H1 (cell line): ENCODE data around the gene KCND3. TPM values are rescaled to one million over a fixed set of nuclear protein-coding genes. Genes with fewer than 3 reads are reported as not detected.
A peak's percentile ranks its signal among the peaks of the same experiment; 100 is the strongest.

Experiments used
- CTCF ChIA-PET: fragments of 300-600 bp; sonication (Branson Sonifier 250); formaldehyde crosslinking; loops from one replicate; lab custom pipeline; 2021; ENCODE audit not compliant: partially characterized antibody; lab: Charles Lee
- POLR2A ChIA-PET: fragments of 300-600 bp; sonication (Branson Sonifier 250); formaldehyde crosslinking; loops from one replicate; lab custom pipeline; 2021; ENCODE audit warnings: inconsistent platforms; ENCODE audit not compliant: partially characterized antibody; lab: Charles Lee
- DNase-seq, 2 experiments: peaks; one replicate each; pipeline versions ENCODE4 v3.0.0 to v3.0.0-alpha.2; 2010 to 2022; ENCODE audit warnings: low spot score in 2 of 2, low read depth in 1 of 2, mixed read lengths in 1 of 2
- FAIRE-seq: peaks from 2 replicates; lab custom pipeline; 2011; peaks lifted over from hg19 to GRCh38; lab: Jason Lieb, UNC
- H2AFZ ChIP-seq: 2 replicates; pipeline ENCODE4 v1.8.1; 2012; ENCODE audit warnings: low read length, inconsistent platforms
- H2AK5ac ChIP-seq: 2 replicates; pipeline ENCODE4 v1.6.1; 2013; ENCODE audit warnings: low read depth, low read length
- H2BK120ac ChIP-seq: replicated peaks from 2 replicates; pipeline ENCODE3; 2013; ENCODE audit warnings: low read depth, low read length, inconsistent platforms
- H2BK12ac ChIP-seq: 2 replicates; pipeline ENCODE4 v1.6.1; 2013; ENCODE audit warnings: low read depth, low read length
- H2BK15ac ChIP-seq: 2 replicates; pipeline ENCODE4 v1.6.1; 2013; ENCODE audit warnings: low read length
- H2BK20ac ChIP-seq: 2 replicates; pipeline ENCODE4 v1.6.1; 2013; ENCODE audit warnings: low read length
- H2BK5ac ChIP-seq: 2 replicates; pipeline ENCODE4 v1.6.1; 2013; ENCODE audit warnings: low read depth, low read length
- H3K14ac ChIP-seq: 2 replicates; pipeline ENCODE4 v1.6.1; 2013; ENCODE audit warnings: inconsistent platforms; ENCODE audit not compliant: insufficient read length
- H3K18ac ChIP-seq: 2 replicates; pipeline ENCODE4 v1.6.1; 2013; ENCODE audit warnings: low read length; ENCODE audit errors: extremely low read depth
- H3K23ac ChIP-seq: 2 replicates; pipeline ENCODE4 v1.6.1; 2013; ENCODE audit warnings: inconsistent platforms; ENCODE audit not compliant: insufficient read length
- H3K23me2 ChIP-seq: 2 replicates; pipeline ENCODE4 v1.6.1; 2013; ENCODE audit warnings: low read depth, low read length
- H3K27ac ChIP-seq: 2 replicates; pipeline ENCODE4 v1.6.1; 2011; ENCODE audit warnings: low read depth, low read length, inconsistent platforms
- H3K27me3 ChIP-seq, 4 experiments: replicated peaks in 1 of 4; 1 replicate in 1 of 4; 2 replicates in 3 of 4; pipeline versions ENCODE4 v1.6.1 to v1.8.1; 2011 to 2013; ENCODE audit warnings: low read length in 3 of 4, mild to moderate bottlenecking in 3 of 4, inconsistent platforms in 2 of 4, mixed read lengths in 2 of 4, moderate library complexity in 1 of 4; ENCODE audit not compliant: control insufficient read depth in 3 of 4, insufficient read depth in 3 of 4; ENCODE audit errors: extremely low read depth in 1 of 4
- H3K36me3 ChIP-seq, 4 experiments: 2 replicates each; pipeline versions ENCODE4 v1.6.1 to v1.8.1; 2011 to 2013; ENCODE audit warnings: mild to moderate bottlenecking in 4 of 4, low read length in 3 of 4, moderate library complexity in 2 of 4, control low read depth in 1 of 4, inconsistent platforms in 1 of 4; ENCODE audit not compliant: insufficient read depth in 4 of 4, control insufficient read depth in 2 of 4
- H3K4ac ChIP-seq: replicated peaks from 2 replicates; pipeline ENCODE3; 2013; ENCODE audit warnings: low read length, low read depth, mixed read lengths, inconsistent platforms; ENCODE audit not compliant: insufficient read length
- H3K4me1 ChIP-seq, 4 experiments: replicated peaks in 1 of 4; 1 replicate in 1 of 4; 2 replicates in 3 of 4; pipeline versions ENCODE4 v1.6.1 to v1.8.1; 2011 to 2013; ENCODE audit warnings: low read length in 3 of 4, inconsistent platforms in 2 of 4, mixed read lengths in 1 of 4; ENCODE audit not compliant: insufficient read depth in 4 of 4, control insufficient read depth in 3 of 4
- H3K4me2 ChIP-seq, 2 experiments: 2 replicates each; pipeline versions ENCODE4 v1.6.1 to v1.8.1; 2011 to 2013; ENCODE audit warnings: low read depth in 2 of 2, low read length in 2 of 2, control low read depth in 1 of 2, inconsistent platforms in 1 of 2, mild to moderate bottlenecking in 1 of 2; ENCODE audit not compliant: insufficient read depth in 1 of 2
- H3K4me3 ChIP-seq, 4 experiments: fragments of 200-600, 300-600 bp in 1 of 4; sonication (generic), shearing (Covaris generic), sonication (Bioruptor Twin) in 1 of 4; 2 replicates each; pipeline versions ENCODE4 v1.5.1 to v1.8.1; 2011 to 2016; ENCODE audit warnings: low read length in 4 of 4, low read depth in 3 of 4, control low read depth in 2 of 4, inconsistent platforms in 2 of 4, mild to moderate bottlenecking in 2 of 4, mixed read lengths in 1 of 4, moderate library complexity in 1 of 4; ENCODE audit not compliant: insufficient read depth in 2 of 4; ENCODE audit errors: extremely low read depth in 1 of 4
- H3K56ac ChIP-seq: replicated peaks from 2 replicates; pipeline ENCODE3; 2013; ENCODE audit warnings: low read depth, mild to moderate bottlenecking, mixed read lengths, low read length, inconsistent platforms; ENCODE audit not compliant: insufficient read length
- H3K79me1 ChIP-seq: 2 replicates; pipeline ENCODE4 v1.6.1; 2013; ENCODE audit warnings: low read depth, low read length, control low read depth
- H3K79me2 ChIP-seq, 2 experiments: 2 replicates each; pipeline versions ENCODE4 v1.6.1 to v1.8.1; 2012 to 2013; ENCODE audit warnings: low read length in 2 of 2, mild to moderate bottlenecking in 2 of 2, inconsistent platforms in 1 of 2; ENCODE audit not compliant: insufficient read depth in 2 of 2, control insufficient read depth in 1 of 2
- H3K9ac ChIP-seq, 4 experiments: replicated peaks in 1 of 4; 1 replicate in 1 of 4; 2 replicates in 3 of 4; pipeline versions ENCODE4 v1.6.1 to v1.8.1; 2011 to 2013; ENCODE audit warnings: low read depth in 3 of 4, low read length in 3 of 4, control low read depth in 2 of 4, mild to moderate bottlenecking in 2 of 4, moderate library complexity in 2 of 4, inconsistent platforms in 1 of 4; ENCODE audit errors: extremely low read depth in 1 of 4
- H3K9me3 ChIP-seq, 2 experiments: 2 replicates each; pipeline versions ENCODE4 v1.6.1 to v1.8.1; 2012 to 2013; ENCODE audit warnings: mild to moderate bottlenecking in 2 of 2, moderate library complexity in 2 of 2, control low read depth in 1 of 2, inconsistent platforms in 1 of 2, low read depth in 1 of 2, low read length in 1 of 2, mixed read lengths in 1 of 2; ENCODE audit not compliant: insufficient read depth in 2 of 2
- H4K20me1 ChIP-seq, 2 experiments: replicated peaks in 1 of 2; 2 replicates each; pipeline versions ENCODE3 to v1.8.1; 2011 to 2013; ENCODE audit warnings: inconsistent platforms in 2 of 2, low read length in 2 of 2, mild to moderate bottlenecking in 1 of 2; ENCODE audit not compliant: insufficient read depth in 2 of 2, control insufficient read depth in 1 of 2
- H4K5ac ChIP-seq: 2 replicates; pipeline ENCODE4 v1.6.1; 2013; ENCODE audit warnings: low read length, low read depth, mixed read lengths, inconsistent platforms; ENCODE audit not compliant: insufficient read length
- H4K8ac ChIP-seq: 2 replicates; pipeline ENCODE4 v1.8.0; 2013; ENCODE audit warnings: mild to moderate bottlenecking, moderate library complexity, low read length, inconsistent platforms; ENCODE audit not compliant: insufficient read depth; ENCODE audit errors: extremely low read depth
- H4K91ac ChIP-seq: replicated peaks from 2 replicates; pipeline ENCODE3; 2013; ENCODE audit warnings: low read length, mixed read lengths, inconsistent platforms; ENCODE audit not compliant: insufficient read length
- RNF2 ChIP-seq: fragments of 200-900, 300-1000 bp; sonication (generic); IDR thresholded peaks from 2 replicates; pipeline ENCODE4 v1.7.1; 2016; ENCODE audit warnings: borderline replicate concordance, low read depth, mild to moderate bottlenecking, antibody characterized with exemption, low read length; ENCODE audit not compliant: poor library complexity, severe bottlenecking; ENCODE audit errors: missing control alignments
- SUZ12 ChIP-seq: fragments of 200-600 bp; sonication (generic); IDR thresholded peaks from 2 replicates; pipeline ENCODE4 v1.6.1; 2012; ENCODE audit warnings: mild to moderate bottlenecking, inconsistent platforms, low read length, moderate library complexity, mixed read lengths
- YY1 ChIP-seq: IDR thresholded peaks from 2 replicates; pipeline ENCODE4 v1.6.1; 2011; ENCODE audit warnings: low read depth, mild to moderate bottlenecking, low read length
- WGBS, 2 experiments: shearing (Covaris generic) in 1 of 2; methylation state at CpG; one replicate each; pipeline versions ENCODE4 v1.1.6 to v1.1.7; 2013 to 2015; ENCODE audit warnings: low lambda C conversion rate in 2 of 2, mixed read lengths in 2 of 2, inconsistent platforms in 1 of 2, low coverage in 1 of 2, missing lambda C conversion rate in 1 of 2; ENCODE audit not compliant: insufficient replicate concordance in 2 of 2, insufficient coverage in 1 of 2, insufficient read length in 1 of 2; ENCODE audit errors: extremely low coverage in 1 of 2, missing lambda C conversion rate in 1 of 2; 5-methylcytosine and 5-hydroxymethylcytosine counted together
- polyA plus RNA-seq, 7 experiments: library from polyadenylated mRNA; depleted of rRNA in 3 of 7; stranded (reverse) in 5 of 7; unstranded in 2 of 7; fragments of >200 nt in 5 of 7; fragments of 200-250 nt in 2 of 7; gene quantifications; 1 replicate in 5 of 7; 2 replicates in 1 of 7; 4 replicates in 1 of 7; pipeline versions ENCODE4 v1.2.1 to v1.2.3, GENCODE V29; 2011 to 2013; ENCODE audit warnings: missing spikeins in 2 of 7, mixed read lengths in 2 of 7
- total RNA-seq: library from RNA; stranded (reverse); fragmentation: NEBNext Ultra II Directional; extraction: Animal tissue kit (Norgen Biotek cat#: 25700); gene quantifications from 2 replicates; pipeline ENCODE4 v1.2.1, GENCODE V29; 2021

KCND3 gene
- total and polyA plus RNA-seq, 2 of the 8 experiments (the other 6 are each of a cell fraction or from before 2014, with no cell fraction given): 0.14 to 0.48 TPM

GRCh38 chr1:111887875-111888274 is 101.6 kb downstream of the KCND3 start:
- Histone ChIP-seq H4K8ac (no peak overlapping the region; the same call in 1 of the 2 replicates), H3K36me3 (no peaks in the 10 kb centered on the region), H2BK15ac (no peak overlapping the region), H2AK5ac (no peak overlapping the region), H3K4me1 (peaks cover 0 to 3% (median 0%) of the 10 kb centered on the region in 4 experiments; a peak in 3 of 7 replicates), H4K5ac (no peak overlapping the region), H3K23ac (no peak overlapping the region), H2BK12ac (no peak overlapping the region), H3K23me2 (no peaks in the 10 kb centered on the region; the same call in 1 of the 2 replicates), H3K27me3 (no peaks in the 10 kb centered on the region), H3K9ac (no peak overlapping the region), H2BK5ac (no peak overlapping the region), H2BK120ac (no peak overlapping the region), H3K14ac (no peak overlapping the region), H3K18ac (no peak overlapping the region), H4K91ac (no peak overlapping the region), H3K4me2 (no peak overlapping the region), H2AFZ (no peak overlapping the region; the same call in 1 of the 2 replicates), H3K4me3 (no peak overlapping the region), H3K79me2 (no peaks in the 10 kb centered on the region), H3K9me3 (no peaks in the 10 kb centered on the region), H3K4ac (peak overlapping the region; percentile 61), H4K20me1 (no peaks in the 10 kb centered on the region), H3K27ac (no peak overlapping the region), H3K56ac (no peak overlapping the region), H3K79me1 (no peaks in the 10 kb centered on the region), H2BK20ac (no peak overlapping the region)
- DNase-seq: no peak
- ChIA-PET CTCF (no interaction called here), POLR2A (no interaction called here)
- no peak for FAIRE-seq
- 100% methylated on average over 1 of the region's 1 CpG; no CpG with 5 or more reads in 1 of the 2 experiments for WGBS, 2 experiments
- TF ChIP-seq SUZ12 (no peak), YY1 (no peak), RNF2 (no peak)
